HepG2 (cell line): ENCODE data around the gene ARL10. TPM values are rescaled to one million over a fixed set of nuclear protein-coding genes. Genes with fewer than 3 reads are reported as not detected.

Source experiments
- FOXO1 ChIP-seq: sonication (generic); formaldehyde crosslinking; IDR thresholded peaks from 2 replicates; pipeline ENCODE4 v1.4.0; 2020; ENCODE audit warnings: missing genetic modification reagents
- HNRNPH1 ChIP-seq: fragments of 200-400 bp; formaldehyde crosslinking; optimal IDR thresholded peaks from 2 replicates; pipeline ENCODE3; 2017; ENCODE audit warnings: mild to moderate bottlenecking, low read depth, low read length
- ISX ChIP-seq: sonication (generic); formaldehyde crosslinking; conservative IDR thresholded peaks from 2 replicates; pipeline ENCODE4 v1.5.0; 2020; ENCODE audit warnings: missing genetic modification reagents
- KDM2A ChIP-seq: sonication (generic); formaldehyde crosslinking; IDR thresholded peaks from 2 replicates; pipeline ENCODE4 v1.4.0; 2020; ENCODE audit warnings: low read depth, missing genetic modification reagents, borderline replicate concordance
- LCORL ChIP-seq, 2 experiments: fragments of 450-650 bp in 1 of 2; sonication (generic) in 1 of 2; formaldehyde crosslinking in 1 of 2; IDR thresholded peaks; 2 replicates each; pipeline versions ENCODE4 v1.5.0 to v1.6.1; 2017 to 2020; ENCODE audit warnings: antibody characterized with exemption in 1 of 2, missing genetic modification reagents in 1 of 2
- NFKBIZ ChIP-seq: IDR thresholded peaks from 2 replicates; pipeline ENCODE4 v1.6.1; 2018; ENCODE audit warnings: missing genetic modification reagents, missing compliant biosample characterization
- NPAS2 ChIP-seq: sonication (generic); formaldehyde crosslinking; IDR thresholded peaks from 2 replicates; pipeline ENCODE4 v1.8.0; 2022; ENCODE audit warnings: mild to moderate bottlenecking, missing genetic modification reagents, borderline replicate concordance
- POLR2A ChIP-seq, 2 experiments: IDR thresholded peaks; 2 replicates each; pipeline ENCODE4 v1.6.1; 2011; ENCODE audit warnings: low read depth in 2 of 2, low read length in 2 of 2, mild to moderate bottlenecking in 1 of 2, moderate library complexity in 1 of 2; ENCODE audit not compliant: insufficient read depth in 1 of 2
- REL ChIP-seq: sonication (generic); formaldehyde crosslinking; conservative IDR thresholded peaks from 2 replicates; pipeline ENCODE4 v1.8.0; 2022; ENCODE audit warnings: mild to moderate bottlenecking, missing genetic modification reagents, moderate library complexity
- RXRB ChIP-seq: IDR thresholded peaks from 2 replicates; pipeline ENCODE4 v1.6.1; 2016; ENCODE audit warnings: borderline replicate concordance, missing genetic modification reagents, missing compliant biosample characterization
- SALL1 ChIP-seq: sonication (generic); formaldehyde crosslinking; IDR thresholded peaks from 2 replicates; pipeline ENCODE4 v1.8.0; 2022; ENCODE audit warnings: mild to moderate bottlenecking, missing genetic modification reagents
- SOX13 ChIP-seq, 3 experiments: fragments of 450-650 bp in 1 of 3; sonication (generic) in 1 of 3; formaldehyde crosslinking in 1 of 3; IDR thresholded peaks in 2 of 3; conservative IDR thresholded peaks in 1 of 3; 2 replicates each; pipeline versions ENCODE4 v1.5.0 to v1.6.1; 2016 to 2020; ENCODE audit warnings: antibody characterized with exemption in 1 of 3, mild to moderate bottlenecking in 1 of 3, missing compliant biosample characterization in 1 of 3, missing genetic modification reagents in 1 of 3, moderate library complexity in 1 of 3
- SP1 ChIP-seq, 2 experiments: fragments of 450-650 bp in 1 of 2; sonication (generic) in 1 of 2; formaldehyde crosslinking in 1 of 2; IDR thresholded peaks; 2 replicates each; pipeline versions ENCODE4 v1.4.0 to v1.6.1; 2016 to 2020; ENCODE audit warnings: missing genetic modification reagents in 1 of 2
- TBP ChIP-seq: sonication (generic); formaldehyde crosslinking; IDR thresholded peaks from 2 replicates; pipeline ENCODE4 v1.5.0; 2020; ENCODE audit warnings: missing genetic modification reagents
- TRIM24 ChIP-seq: sonication (generic); formaldehyde crosslinking; IDR thresholded peaks from 2 replicates; pipeline ENCODE4 v1.8.0; 2022; ENCODE audit warnings: mild to moderate bottlenecking, missing genetic modification reagents
- ZNF451 ChIP-seq: sonication (generic); formaldehyde crosslinking; IDR thresholded peaks from 2 replicates; pipeline ENCODE4 v1.5.0; 2020; ENCODE audit warnings: mild to moderate bottlenecking, missing genetic modification reagents
- ZNF496 ChIP-seq: sonication (generic); formaldehyde crosslinking; IDR thresholded peaks from 2 replicates; pipeline ENCODE4 v1.8.1; 2023; ENCODE audit warnings: mild to moderate bottlenecking, moderate library complexity, missing genetic modification reagents; ENCODE audit not compliant: insufficient replicate concordance
- ZNF670 ChIP-seq: sonication (generic); formaldehyde crosslinking; IDR thresholded peaks from 2 replicates; pipeline ENCODE4 v1.8.0; 2022; ENCODE audit warnings: mild to moderate bottlenecking, missing genetic modification reagents, borderline replicate concordance
- ZNF749 ChIP-seq: sonication (generic); formaldehyde crosslinking; IDR thresholded peaks from 2 replicates; pipeline ENCODE4 v1.8.0; 2022; ENCODE audit warnings: mild to moderate bottlenecking, missing genetic modification reagents, moderate library complexity, borderline replicate concordance
- polyA plus RNA-seq, 8 experiments: library from polyadenylated mRNA; depleted of rRNA in 3 of 8; stranded (reverse) in 7 of 8; unstranded in 1 of 8; fragments of >200 nt; fragmentation: Illumina TruSeq in 4 of 8; extraction: Trizol in 4 of 8; gene quantifications; 2 replicates each; pipeline versions ENCODE4 v1.2.1 to v1.2.3, GENCODE V29; 2011 to 2016; ENCODE audit warnings: low read depth in 4 of 8, missing spikeins in 1 of 8, mixed read lengths in 1 of 8; ENCODE audit not compliant: insufficient read depth in 1 of 8
- total RNA-seq, 5 experiments: library from RNA; depleted of rRNA; stranded (reverse); fragments of >200 nt; fragmentation: Illumina TruSeq; extraction: Trizol; gene quantifications; 2 replicates each; pipeline ENCODE4 v1.2.3, GENCODE V29; 2016; ENCODE audit warnings: low read depth in 1 of 5
- TF ChIP-seq, protein P1 (sequence below): sonication (generic); formaldehyde crosslinking; IDR thresholded peaks from 2 replicates; pipeline ENCODE4 v1.5.1; 2020; ENCODE audit warnings: mild to moderate bottlenecking, missing genetic modification reagents, borderline replicate concordance
- TF ChIP-seq, protein P2 (sequence below): sonication (generic); formaldehyde crosslinking; IDR thresholded peaks from 2 replicates; pipeline ENCODE4 v1.4.0; 2020; ENCODE audit warnings: mild to moderate bottlenecking, missing genetic modification reagents
- TF ChIP-seq, protein P3 (sequence below): sonication (generic); formaldehyde crosslinking; IDR thresholded peaks from 2 replicates; pipeline ENCODE4 v1.5.0; 2020; ENCODE audit warnings: missing genetic modification reagents

The ARL10 gene
- total and polyA plus RNA-seq, 2 of the 13 experiments (the other 11 are each of a cell fraction or from before 2014, with no cell fraction given), result 0.18 to 0.50 TPM

DNA sequence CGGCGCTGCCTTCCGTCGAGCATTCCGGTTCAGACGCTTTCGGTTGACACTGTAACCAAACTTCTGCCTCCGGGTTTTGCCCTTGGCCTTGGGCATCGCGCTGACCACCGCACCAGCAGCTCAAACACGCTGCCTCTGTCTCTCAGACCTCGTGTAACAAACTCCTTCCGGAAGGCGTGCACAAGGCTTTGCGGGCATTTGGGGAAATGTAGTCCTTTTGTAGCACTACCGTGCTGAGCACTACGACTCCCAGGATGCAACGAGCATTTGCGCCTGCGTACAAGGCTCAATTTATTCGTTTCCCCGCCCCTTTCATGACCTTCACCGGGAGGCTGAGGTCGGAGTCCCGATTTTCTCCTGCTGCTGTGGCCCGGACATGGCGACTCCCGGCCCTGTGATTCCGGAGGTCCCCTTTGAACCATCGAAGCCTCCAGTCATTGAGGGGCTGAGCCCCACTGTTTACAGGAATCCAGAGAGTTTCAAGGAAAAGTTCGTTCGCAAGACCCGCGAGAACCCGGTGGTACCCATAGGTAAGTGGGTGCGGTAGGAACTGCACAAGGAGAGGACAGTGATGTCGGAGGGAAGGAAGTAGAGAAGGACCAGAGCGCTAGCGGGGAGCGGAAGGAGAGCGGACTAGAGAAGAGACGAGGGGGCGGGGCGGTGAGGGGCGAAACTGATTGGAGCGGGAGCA lies 23.3 kb downstream of the ARL10 start, which contains the start of the genes HIGD2A and NOP16 (continued):
- TF ChIP-seq SOX13 (IDR thresholded peaks at IDR 0.05), result no peak
- 0 out of 4 replicates have a peak, but pooled peaks of 1 of the 2 experiments have one; percentile 3 for TF ChIP-seq SOX13 (CRISPR knock-in tag; conservative IDR thresholded peaks at IDR 0.05 in 1 of 2, IDR thresholded peaks at IDR 0.05 in 1 of 2)
- TF ChIP-seq HNRNPH1, result no peak
- TF ChIP-seq, protein P1, sequence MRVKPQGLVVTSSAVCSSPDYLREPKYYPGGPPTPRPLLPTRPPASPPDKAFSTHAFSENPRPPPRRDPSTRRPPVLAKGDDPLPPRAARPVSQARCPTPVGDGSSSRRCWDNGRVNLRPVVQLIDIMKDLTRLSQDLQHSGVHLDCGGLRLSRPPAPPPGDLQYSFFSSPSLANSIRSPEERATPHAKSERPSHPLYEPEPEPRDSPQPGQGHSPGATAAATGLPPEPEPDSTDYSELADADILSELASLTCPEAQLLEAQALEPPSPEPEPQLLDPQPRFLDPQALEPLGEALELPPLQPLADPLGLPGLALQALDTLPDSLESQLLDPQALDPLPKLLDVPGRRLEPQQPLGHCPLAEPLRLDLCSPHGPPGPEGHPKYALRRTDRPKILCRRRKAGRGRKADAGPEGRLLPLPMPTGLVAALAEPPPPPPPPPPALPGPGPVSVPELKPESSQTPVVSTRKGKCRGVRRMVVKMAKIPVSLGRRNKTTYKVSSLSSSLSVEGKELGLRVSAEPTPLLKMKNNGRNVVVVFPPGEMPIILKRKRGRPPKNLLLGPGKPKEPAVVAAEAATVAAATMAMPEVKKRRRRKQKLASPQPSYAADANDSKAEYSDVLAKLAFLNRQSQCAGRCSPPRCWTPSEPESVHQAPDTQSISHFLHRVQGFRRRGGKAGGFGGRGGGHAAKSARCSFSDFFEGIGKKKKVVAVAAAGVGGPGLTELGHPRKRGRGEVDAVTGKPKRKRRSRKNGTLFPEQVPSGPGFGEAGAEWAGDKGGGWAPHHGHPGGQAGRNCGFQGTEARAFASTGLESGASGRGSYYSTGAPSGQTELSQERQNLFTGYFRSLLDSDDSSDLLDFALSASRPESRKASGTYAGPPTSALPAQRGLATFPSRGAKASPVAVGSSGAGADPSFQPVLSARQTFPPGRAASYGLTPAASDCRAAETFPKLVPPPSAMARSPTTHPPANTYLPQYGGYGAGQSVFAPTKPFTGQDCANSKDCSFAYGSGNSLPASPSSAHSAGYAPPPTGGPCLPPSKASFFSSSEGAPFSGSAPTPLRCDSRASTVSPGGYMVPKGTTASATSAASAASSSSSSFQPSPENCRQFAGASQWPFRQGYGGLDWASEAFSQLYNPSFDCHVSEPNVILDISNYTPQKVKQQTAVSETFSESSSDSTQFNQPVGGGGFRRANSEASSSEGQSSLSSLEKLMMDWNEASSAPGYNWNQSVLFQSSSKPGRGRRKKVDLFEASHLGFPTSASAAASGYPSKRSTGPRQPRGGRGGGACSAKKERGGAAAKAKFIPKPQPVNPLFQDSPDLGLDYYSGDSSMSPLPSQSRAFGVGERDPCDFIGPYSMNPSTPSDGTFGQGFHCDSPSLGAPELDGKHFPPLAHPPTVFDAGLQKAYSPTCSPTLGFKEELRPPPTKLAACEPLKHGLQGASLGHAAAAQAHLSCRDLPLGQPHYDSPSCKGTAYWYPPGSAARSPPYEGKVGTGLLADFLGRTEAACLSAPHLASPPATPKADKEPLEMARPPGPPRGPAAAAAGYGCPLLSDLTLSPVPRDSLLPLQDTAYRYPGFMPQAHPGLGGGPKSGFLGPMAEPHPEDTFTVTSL (CRISPR knock-in tag), result peak; percentile 65; the same call in 1 of the 2 replicates
- TF ChIP-seq SALL1 (CRISPR knock-in tag), result peak; percentile 81; the same call in 1 of the 2 replicates
- TF ChIP-seq, protein P2, sequence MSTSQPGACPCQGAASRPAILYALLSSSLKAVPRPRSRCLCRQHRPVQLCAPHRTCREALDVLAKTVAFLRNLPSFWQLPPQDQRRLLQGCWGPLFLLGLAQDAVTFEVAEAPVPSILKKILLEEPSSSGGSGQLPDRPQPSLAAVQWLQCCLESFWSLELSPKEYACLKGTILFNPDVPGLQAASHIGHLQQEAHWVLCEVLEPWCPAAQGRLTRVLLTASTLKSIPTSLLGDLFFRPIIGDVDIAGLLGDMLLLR (CRISPR knock-in tag), result peak; percentile 96; the same call in 1 of the 2 replicates
- TF ChIP-seq FOXO1 (CRISPR knock-in tag), result peak; percentile 16; the same call in 1 of the 2 replicates
- TF ChIP-seq TBP, result no peak
- no peak for TF ChIP-seq ZNF451 (CRISPR knock-in tag)
- TF ChIP-seq LCORL (IDR thresholded peaks at IDR 0.05), result no peak
- TF ChIP-seq LCORL (CRISPR knock-in tag; IDR thresholded peaks at IDR 0.05), result no peak
- TF ChIP-seq ZNF670 (CRISPR knock-in tag), result peak; percentile 96
- no peak for TF ChIP-seq ZNF496 (CRISPR knock-in tag)
- no peak; the same call in 1 of the 2 replicates for TF ChIP-seq NFKBIZ
- peak; percentile 78 to 91 for TF ChIP-seq POLR2A (IDR thresholded peaks at IDR 0.05; ENCODE audit: insufficient read depth in 1 of 2, low read depth in 2 of 2, low read length in 2 of 2)
- TF ChIP-seq, protein P3, sequence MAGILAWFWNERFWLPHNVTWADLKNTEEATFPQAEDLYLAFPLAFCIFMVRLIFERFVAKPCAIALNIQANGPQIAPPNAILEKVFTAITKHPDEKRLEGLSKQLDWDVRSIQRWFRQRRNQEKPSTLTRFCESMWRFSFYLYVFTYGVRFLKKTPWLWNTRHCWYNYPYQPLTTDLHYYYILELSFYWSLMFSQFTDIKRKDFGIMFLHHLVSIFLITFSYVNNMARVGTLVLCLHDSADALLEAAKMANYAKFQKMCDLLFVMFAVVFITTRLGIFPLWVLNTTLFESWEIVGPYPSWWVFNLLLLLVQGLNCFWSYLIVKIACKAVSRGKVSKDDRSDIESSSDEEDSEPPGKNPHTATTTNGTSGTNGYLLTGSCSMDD (CRISPR knock-in tag), result no peak
- peak; percentile 90 for TF ChIP-seq KDM2A (CRISPR knock-in tag)
- TF ChIP-seq SP1 (IDR thresholded peaks at IDR 0.05), result peak; percentile 43; the same call in 1 of the 2 replicates
- peak; percentile 88 for TF ChIP-seq SP1 (CRISPR knock-in tag; IDR thresholded peaks at IDR 0.05)
- no peak for TF ChIP-seq ZNF749
- TF ChIP-seq RXRB (CRISPR knock-in tag), result peak; percentile 59
- no peak for TF ChIP-seq ISX (CRISPR knock-in tag)
- no peak for TF ChIP-seq NPAS2 (CRISPR knock-in tag)
- no peak for TF ChIP-seq TRIM24
- TF ChIP-seq REL, result peak; percentile 77; the same call in 1 of the 2 replicates
